ENCODE measurements around the gene CCDC88A.

- TF ChIP-seq CTCF (IDR thresholded peaks at IDR 0.05; ENCODE audit: extremely low read depth in 1 of 2, insufficient read depth in 1 of 2, low read depth in 1 of 2, low read length in 2 of 2) = no peak
- TF ChIP-seq POLR2AphosphoS5 (IDR thresholded peaks at IDR 0.05; ENCODE audit: insufficient read depth, low read depth, low read length) = no peak
- TF ChIP-seq POLR2A (IDR thresholded peaks at IDR 0.05; ENCODE audit: low read depth, low read length) = no peak
- TF ChIP-seq JUN (IDR thresholded peaks at IDR 0.05; ENCODE audit: borderline replicate concordance, insufficient read depth, insufficient read length, low read depth) = no peak
- no peak for TF ChIP-seq EZH2 (IDR thresholded peaks at IDR 0.05; ENCODE audit: borderline replicate concordance, low read depth, low read length, severe bottlenecking)
- TF ChIP-seq MYC (IDR thresholded peaks at IDR 0.05; ENCODE audit: low read depth, low read length) = no peak
- TF ChIP-seq MAX (IDR thresholded peaks at IDR 0.05; ENCODE audit: insufficient read depth, insufficient read length) = no peak
Measured at GRCh38 chr2:55301277-55301676, 118.4 kb downstream of the CCDC88A start.

Data from endothelial cell of umbilical vein (primary cell).